Posterior cingulate gyrus (tissue), 11 donors: ENCODE measurements around the gene KCTD16.

Source experiments
- DNase-seq, 10 donors: peaks; one replicate each; pipeline versions ENCODE4 v3.0.0 to v3.0.0-alpha.2; 2020 to 2021; ENCODE audit warnings: mixed read lengths in 3 of 10
- intact Hi-C: fragments of 100-400 bp; cut with DNase I; formaldehyde crosslinking; loops from one replicate; pipeline ENCODE4 v1.15.1; 2023

KCTD16 gene

GRCh38 chr5:144273232-144274027 is 102.8 kb downstream of the KCTD16 start:
- intact Hi-C loops = no loop called here
- DNase-seq = no peak

- no peak for DNase-seq
- intact Hi-C loops = no loop called here
Observed at GRCh38 chr5:144275329-144275728, 104.7 kb downstream of the KCTD16 start.

DNA sequence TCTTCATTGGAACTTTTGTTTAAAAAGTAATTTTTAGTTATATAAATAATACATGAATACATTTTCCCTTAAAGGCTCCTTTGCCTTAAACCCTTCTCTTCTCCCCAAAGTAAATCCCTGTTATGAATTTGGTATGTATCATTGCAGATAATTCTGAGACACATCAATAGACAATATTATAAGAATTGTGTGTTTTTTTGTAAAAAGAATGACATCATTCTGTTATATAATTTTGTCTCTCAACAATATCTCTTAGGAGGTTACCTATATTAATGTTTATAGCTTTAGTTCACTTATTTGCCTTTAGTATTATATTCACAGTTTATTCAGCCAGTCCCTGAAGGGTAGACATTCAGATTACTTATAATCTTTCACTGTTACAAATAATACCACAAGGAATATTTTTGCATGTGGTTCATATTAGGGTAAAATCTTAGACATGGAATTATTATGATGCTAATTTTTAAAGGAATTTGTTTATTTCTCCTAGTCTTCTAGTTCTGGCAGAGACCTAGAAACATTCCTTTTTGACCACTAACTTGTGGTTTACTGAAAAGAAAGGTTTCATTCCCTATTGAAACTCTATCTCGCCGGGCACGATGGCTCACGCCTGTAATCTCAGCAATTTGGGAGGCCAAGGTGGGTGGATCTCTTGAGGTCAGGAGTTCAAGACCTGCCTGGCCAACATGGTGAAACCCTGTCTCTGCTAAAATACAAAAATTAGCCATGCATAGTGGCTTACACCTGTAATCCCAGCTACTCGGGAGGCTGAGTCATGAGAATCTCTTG is 105.6 kb downstream of the KCTD16 start:
- DNase-seq = no peak
- intact Hi-C loops = no loop called here

- intact Hi-C loops = no loop called here
- no peak for DNase-seq
Observed at GRCh38 chr5:144281784-144282183, 111.1 kb downstream of the KCTD16 start.

GRCh38 chr5:144284036-144284435 is 113.4 kb downstream of the KCTD16 start:
- intact Hi-C loops = no loop called here
- DNase-seq = no peak

- no peak for DNase-seq
- intact Hi-C loops = no loop called here
Observed at GRCh38 chr5:144284931-144285502, 114.3 kb downstream of the KCTD16 start.

DNA sequence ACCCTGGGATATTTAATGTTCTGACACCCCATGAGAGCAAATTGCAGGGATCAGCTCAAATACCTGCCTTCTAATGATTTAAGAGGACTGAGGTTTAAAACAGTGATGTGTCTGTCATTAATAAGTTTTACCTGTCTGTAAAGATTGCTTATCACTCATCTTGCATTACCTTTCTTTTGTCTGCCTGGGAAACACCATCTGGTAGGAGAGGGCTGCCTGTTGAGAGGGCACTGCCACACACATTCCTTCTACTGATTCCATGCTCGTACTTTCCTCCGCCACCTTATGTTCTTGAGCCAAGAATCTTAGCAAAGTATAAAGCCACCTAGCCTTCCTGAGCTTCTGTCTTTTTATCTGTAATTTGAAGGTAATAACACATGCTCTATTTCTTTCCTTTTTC is 118.6 kb downstream of the KCTD16 start:
- intact Hi-C loops = no loop called here
- DNase-seq = no peak

DNA sequence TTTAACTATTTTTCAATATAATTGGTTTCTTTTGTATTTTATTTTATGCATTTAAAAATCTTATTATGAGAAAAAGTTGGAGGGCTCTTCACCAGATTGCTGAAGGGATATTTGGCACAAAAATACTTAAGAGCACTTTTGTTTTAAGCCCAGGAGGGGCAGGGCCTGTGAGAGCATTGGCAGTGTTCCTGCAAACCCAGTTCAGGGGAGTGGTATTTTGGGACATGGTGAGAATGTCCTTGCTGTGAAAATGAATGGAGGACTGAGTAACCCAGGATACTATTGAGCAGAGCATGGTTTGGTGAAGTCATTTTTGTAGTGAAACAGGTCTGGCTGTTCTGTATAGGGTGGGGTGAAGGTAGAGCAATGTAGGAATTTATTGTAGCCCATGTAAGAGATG is 121.4 kb downstream of the KCTD16 start:
- intact Hi-C loops = no loop called here
- no peak for DNase-seq

- DNase-seq = no peak
- intact Hi-C loops = no loop called here
Observed at GRCh38 chr5:144295284-144295683, 124.6 kb downstream of the KCTD16 start.

GRCh38 chr5:144297081-144297480 is 126.4 kb downstream of the KCTD16 start:
- no peak for DNase-seq
- intact Hi-C loops = no loop called here

DNA sequence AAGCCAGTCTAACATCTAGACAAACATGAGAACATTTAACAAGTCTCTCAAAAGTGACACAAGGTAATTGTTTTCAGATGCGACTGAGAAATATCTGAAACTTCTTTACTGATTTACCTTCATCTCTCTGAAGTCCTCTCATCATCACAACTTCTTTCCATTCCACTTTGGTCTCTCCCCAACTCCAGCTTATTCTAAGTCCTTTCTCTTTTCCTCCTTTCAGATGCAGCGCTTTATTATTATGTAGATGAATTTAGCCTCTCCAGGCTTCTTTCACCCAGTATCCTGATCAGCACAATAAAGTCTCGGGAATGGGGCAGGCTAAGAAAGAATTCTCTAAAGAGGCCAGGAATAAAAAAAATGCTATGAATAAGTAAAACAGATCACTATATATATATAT is 128.0 kb downstream of the KCTD16 start:
- DNase-seq = no peak
- intact Hi-C loops = no loop called here

GRCh38 chr5:144304688-144305087 is 134.0 kb downstream of the KCTD16 start:
- intact Hi-C loops = no loop called here
- no peak for DNase-seq

DNA sequence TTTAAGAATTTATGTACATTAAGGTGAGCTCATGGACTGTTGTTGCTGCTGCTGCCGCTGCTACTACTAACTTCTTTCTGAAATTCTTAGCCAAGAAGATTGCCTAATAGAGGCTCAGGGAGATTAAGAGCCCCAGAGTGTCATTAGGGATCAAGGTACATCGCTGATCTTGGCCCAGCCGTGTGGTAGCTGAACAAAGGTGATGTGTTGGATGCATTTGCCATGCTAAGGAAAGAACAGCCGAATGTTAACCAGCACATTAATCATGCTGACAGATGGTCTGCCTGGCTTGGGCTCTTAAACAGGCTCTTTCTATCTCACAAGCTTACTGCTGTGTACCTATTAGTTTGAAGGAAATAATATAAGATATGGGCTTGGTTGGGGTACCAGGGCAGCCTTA is 137.1 kb downstream of the KCTD16 start:
- intact Hi-C loops = no loop called here
- no peak for DNase-seq

- DNase-seq = peak in 4 of 10 donors; percentile 25 to 85 (median 60)
- intact Hi-C loops = no loop called here
Observed at GRCh38 chr5:144308174-144308573, 137.5 kb downstream of the KCTD16 start.

DNA sequence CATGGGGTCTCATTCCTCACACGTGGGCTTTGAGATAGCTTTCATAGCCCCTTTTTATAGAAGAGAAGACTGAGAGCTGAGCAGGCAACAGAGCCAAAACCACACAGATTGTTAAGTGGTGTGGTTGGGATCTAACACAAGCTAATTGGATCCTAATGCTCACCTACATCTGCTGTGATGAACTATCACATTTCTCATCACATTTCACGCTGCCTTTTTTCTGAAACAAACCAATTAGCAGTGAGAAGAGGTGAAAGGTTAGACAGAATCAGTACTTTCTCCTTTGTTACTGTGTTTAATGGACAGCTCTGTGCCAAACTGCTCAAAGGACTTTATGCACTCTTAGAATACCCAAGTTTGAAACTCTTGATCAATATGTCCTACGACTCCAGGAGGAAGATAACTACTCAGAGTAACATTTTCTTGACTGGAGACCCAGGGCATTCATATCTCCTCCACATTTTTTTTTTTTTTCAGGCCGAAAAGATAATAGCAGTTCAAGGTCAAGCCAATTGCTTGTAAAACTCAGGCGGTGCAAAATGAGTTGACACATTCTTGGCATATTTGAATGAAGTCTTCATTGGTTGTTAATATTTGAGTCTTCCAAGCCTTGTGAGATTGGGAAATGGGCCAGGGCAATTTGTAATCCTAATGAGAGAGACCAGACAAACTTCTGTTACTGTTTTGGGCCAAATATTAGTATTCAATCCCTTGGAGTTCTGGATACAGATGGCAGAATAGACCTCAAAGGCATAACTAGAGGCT is 138.4 kb downstream of the KCTD16 start:
- intact Hi-C loops = no loop called here
- no peak for DNase-seq

GRCh38 chr5:144310621-144311020 is 139.9 kb downstream of the KCTD16 start:
- no peak for DNase-seq

GRCh38 chr5:144313147-144313726 is 142.6 kb downstream of the KCTD16 start:
- DNase-seq = no peak
- intact Hi-C loops = no loop called here

More at GRCh38 chr5:144310621-144311020, 139.9 kb downstream of the KCTD16 start:
- intact Hi-C loops = no loop called here

DNA sequence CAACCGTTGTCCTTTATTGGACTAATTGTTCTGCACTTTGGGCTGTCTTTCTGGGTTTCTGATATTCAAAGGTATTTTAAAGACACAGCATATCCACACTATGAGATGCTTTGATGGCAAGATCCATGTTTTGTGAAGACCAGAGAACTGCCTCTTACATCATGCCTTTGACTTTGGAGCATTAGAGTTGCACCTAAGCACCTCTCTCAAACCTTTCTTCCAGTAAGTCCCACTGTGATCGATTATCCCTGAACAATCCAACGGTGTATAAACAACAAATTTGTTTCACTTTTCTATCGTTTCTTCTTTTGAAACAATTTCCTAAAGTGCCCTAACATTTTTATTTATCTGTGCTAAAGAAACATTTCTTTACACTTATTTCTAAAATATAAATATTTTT is 144.4 kb downstream of the KCTD16 start:
- intact Hi-C loops = no loop called here
- DNase-seq = no peak

- intact Hi-C loops = no loop called here
Observed at GRCh38 chr5:144315994-144316634, 145.4 kb downstream of the KCTD16 start.

GRCh38 chr5:144318011-144318410 is 147.3 kb downstream of the KCTD16 start:
- intact Hi-C loops = no loop called here
- no peak for DNase-seq

More at GRCh38 chr5:144315994-144316634, 145.4 kb downstream of the KCTD16 start:
- no peak for DNase-seq
